ENCODE data around the gene ZNF778.

DNA sequence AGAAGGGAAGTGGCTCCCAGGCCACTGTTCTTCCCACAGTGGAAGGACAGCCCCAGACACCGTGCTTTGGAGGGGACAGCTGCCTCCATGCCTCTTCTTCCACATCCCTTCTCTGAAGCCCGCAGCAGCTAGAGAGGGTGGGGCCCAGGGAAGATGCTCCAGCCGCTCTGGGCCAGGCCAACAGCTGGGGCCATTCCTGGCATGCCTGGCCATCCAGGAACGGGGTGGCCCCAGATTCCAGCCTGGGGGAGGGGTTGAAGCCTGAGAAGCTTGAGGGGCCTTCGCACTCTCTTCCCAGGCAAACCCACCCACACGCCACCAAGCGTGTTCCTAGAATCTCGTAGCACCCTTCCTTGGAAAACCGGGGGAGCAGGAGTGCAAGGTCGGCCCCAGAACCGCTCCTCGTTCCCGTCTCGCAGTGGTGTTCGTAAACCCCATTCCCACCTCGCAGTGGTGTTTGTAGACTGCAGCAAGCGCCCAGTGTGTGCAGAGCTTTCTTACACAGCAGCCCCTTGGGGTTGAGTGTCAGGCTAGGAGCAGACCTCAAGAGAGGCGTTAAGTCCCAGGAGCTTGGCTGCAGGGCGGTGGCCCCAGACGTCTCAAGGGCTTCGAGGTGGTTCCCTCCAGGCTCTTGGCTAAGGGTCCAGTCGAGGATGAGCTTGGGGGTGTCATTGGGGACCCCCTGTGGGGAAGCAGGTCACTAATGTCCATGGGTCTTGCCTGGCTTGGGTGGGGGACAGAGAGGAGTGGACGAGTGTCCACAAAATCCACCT lies 43.3 kb upstream of the ZNF778 start:
- TF ChIP-seq CTCF (IDR thresholded peaks at IDR 0.05): no peak
- no peak for TF ChIP-seq POLR2A (IDR thresholded peaks at IDR 0.05)

Measured in uterus (tissue), 2 donors.